Natural killer cell (primary cell): Measurements from ENCODE around the gene FRRS1. TPM values are rescaled to one million over a fixed set of nuclear protein-coding genes. Genes with fewer than 3 reads are reported as not detected.
"Not testable (repeated sequence)": the region's sequence is repeated elsewhere in the genome, so short reads cannot be mapped to it uniquely, and the experiment has no call there.

Experiments
- ATAC-seq, 3 donors: fragments of 150-1000 bp in 2 of 3; fragments of 200-7000 bp in 1 of 3; cut with Tn5 transposase; 1 replicate in 1 of 3; 2 replicates in 2 of 3; pipeline ENCODE4 v1.10.0; 2021; ENCODE audit warnings: mild to moderate bottlenecking in 2 of 3, moderate library complexity in 2 of 3
- DNase-seq, 2 donors: peaks; one replicate each; pipeline versions ENCODE4 v3.0.0 to v3.0.0-alpha.2; 2013 to 2021; ENCODE audit warnings: mixed read lengths in 1 of 2
- H3K27ac ChIP-seq: one replicate; pipeline ENCODE4 v1.5.1; 2013; ENCODE audit warnings: mild to moderate bottlenecking, low read length
- H3K27me3 ChIP-seq: one replicate; pipeline ENCODE4 v1.6.1; 2013; ENCODE audit warnings: low read length; ENCODE audit not compliant: control insufficient read depth, insufficient read depth
- H3K36me3 ChIP-seq: one replicate; pipeline ENCODE4 v1.6.1; 2013; ENCODE audit warnings: low read length; ENCODE audit not compliant: control insufficient read depth, insufficient read depth
- H3K4me1 ChIP-seq: one replicate; pipeline ENCODE4 v1.6.1; 2013; ENCODE audit warnings: low read length; ENCODE audit not compliant: control insufficient read depth, insufficient read depth
- H3K4me3 ChIP-seq: one replicate; pipeline ENCODE4 v1.5.1; 2013; ENCODE audit warnings: low read length
- H3K9me3 ChIP-seq: one replicate; pipeline ENCODE4 v1.6.1; 2013; ENCODE audit warnings: low read length; ENCODE audit not compliant: control insufficient read depth, insufficient read depth
- H3K27ac Mint-ChIP-seq, 2 donors: one replicate each; pipeline ENCODE4 v1.8.0; 2022; ENCODE audit warnings: mild to moderate bottlenecking in 2 of 2, mixed read lengths in 2 of 2, moderate library complexity in 1 of 2
- H3K27me3 Mint-ChIP-seq, 2 donors: one replicate each; pipeline ENCODE4 v1.8.0; 2022; ENCODE audit warnings: low read depth in 2 of 2, mixed read lengths in 2 of 2
- H3K36me3 Mint-ChIP-seq: one replicate; pipeline ENCODE4 v1.8.0; 2022; ENCODE audit warnings: mixed read lengths
- H3K4me1 Mint-ChIP-seq, 2 donors: one replicate each; pipeline ENCODE4 v1.8.0; 2022; ENCODE audit warnings: mixed read lengths in 2 of 2
- H3K4me3 Mint-ChIP-seq: one replicate; pipeline ENCODE4 v1.8.0; 2022; ENCODE audit warnings: mild to moderate bottlenecking, moderate library complexity, mixed read lengths
- H3K9me3 Mint-ChIP-seq, 2 donors: one replicate each; pipeline ENCODE4 v1.8.0; 2022; ENCODE audit warnings: mixed read lengths in 2 of 2
- WGBS: methylation state at CpG from one replicate; pipeline ENCODE4 v1.1.7; 2013; ENCODE audit warnings: missing lambda C conversion rate; ENCODE audit not compliant: insufficient coverage; 5-methylcytosine and 5-hydroxymethylcytosine counted together
- intact Hi-C: fragments of 100-400 bp; cut with micrococcal nuclease; formaldehyde crosslinking; loops from one replicate; pipeline ENCODE4 v1.14.2; 2022
- total RNA-seq, 4 donors: library from RNA; stranded (reverse); fragments of 120-200 nt in 1 of 4; gene quantifications; one replicate each; pipeline versions ENCODE4 v1.2.3 to v1.2.4, GENCODE V29; 2013 to 2022
- TF ChIP-seq, protein P1 (sequence below): fragments of 200-600 bp; IDR thresholded peaks from one replicate; pipeline ENCODE4 v1.8.0; 2022; ENCODE audit warnings: antibody characterized with exemption

FRRS1 gene
- total RNA-seq, 3 donors from 2014 or later (not counting 1 experiment from before 2014, with no cell fraction given), result 1.0 to 3.3 (median 3.0) TPM

DNA sequence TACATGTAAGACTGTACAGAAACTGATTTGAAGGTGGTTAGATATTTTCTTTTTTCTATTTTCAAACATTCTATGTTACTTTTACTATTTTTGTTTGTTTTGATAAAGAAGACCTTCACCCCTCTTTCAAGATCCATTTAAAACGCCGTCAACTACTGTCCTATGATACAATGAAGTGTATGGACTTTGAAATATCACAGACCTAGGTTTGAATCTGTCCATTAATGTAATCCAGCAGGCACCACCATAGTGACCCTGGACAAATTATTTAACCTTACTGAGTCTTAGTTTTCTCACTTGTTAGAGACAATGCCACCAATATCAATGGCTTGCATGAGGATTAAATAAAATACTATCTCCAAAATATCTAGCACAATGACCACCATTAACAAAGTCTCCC, 2.0 kb downstream of the FRRS1 start:
- no peaks in the 10 kb centered on the region for H3K27me3 ChIP-seq
- Mint-ChIP-seq H3K36me3 (no peaks in the 10 kb centered on the region), H3K9me3 (no peaks in the 10 kb centered on the region), H3K27me3 (peaks cover 0 to 3% of the 10 kb centered on the region in 2 donors), H3K27ac (no peak overlapping the region), H3K4me3 (no peak overlapping the region), H3K4me1 (peaks cover 5 to 11% of the 10 kb centered on the region in 2 donors)
- 100% methylated on average over 1 of the region's 2 CpGs for WGBS
- no peaks in the 10 kb centered on the region for H3K9me3 ChIP-seq
- no peak overlapping the region for H3K27ac ChIP-seq
- DNase-seq (no peak), ATAC-seq (no peak)
- TF ChIP-seq, protein P1, sequence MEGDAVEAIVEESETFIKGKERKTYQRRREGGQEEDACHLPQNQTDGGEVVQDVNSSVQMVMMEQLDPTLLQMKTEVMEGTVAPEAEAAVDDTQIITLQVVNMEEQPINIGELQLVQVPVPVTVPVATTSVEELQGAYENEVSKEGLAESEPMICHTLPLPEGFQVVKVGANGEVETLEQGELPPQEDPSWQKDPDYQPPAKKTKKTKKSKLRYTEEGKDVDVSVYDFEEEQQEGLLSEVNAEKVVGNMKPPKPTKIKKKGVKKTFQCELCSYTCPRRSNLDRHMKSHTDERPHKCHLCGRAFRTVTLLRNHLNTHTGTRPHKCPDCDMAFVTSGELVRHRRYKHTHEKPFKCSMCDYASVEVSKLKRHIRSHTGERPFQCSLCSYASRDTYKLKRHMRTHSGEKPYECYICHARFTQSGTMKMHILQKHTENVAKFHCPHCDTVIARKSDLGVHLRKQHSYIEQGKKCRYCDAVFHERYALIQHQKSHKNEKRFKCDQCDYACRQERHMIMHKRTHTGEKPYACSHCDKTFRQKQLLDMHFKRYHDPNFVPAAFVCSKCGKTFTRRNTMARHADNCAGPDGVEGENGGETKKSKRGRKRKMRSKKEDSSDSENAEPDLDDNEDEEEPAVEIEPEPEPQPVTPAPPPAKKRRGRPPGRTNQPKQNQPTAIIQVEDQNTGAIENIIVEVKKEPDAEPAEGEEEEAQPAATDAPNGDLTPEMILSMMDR, result no peak
- H3K4me1 ChIP-seq, result no peaks in the 10 kb centered on the region
- H3K36me3 ChIP-seq, result no peaks in the 10 kb centered on the region
- no peak overlapping the region for H3K4me3 ChIP-seq
- intact Hi-C loops, result no loop called here

DNA sequence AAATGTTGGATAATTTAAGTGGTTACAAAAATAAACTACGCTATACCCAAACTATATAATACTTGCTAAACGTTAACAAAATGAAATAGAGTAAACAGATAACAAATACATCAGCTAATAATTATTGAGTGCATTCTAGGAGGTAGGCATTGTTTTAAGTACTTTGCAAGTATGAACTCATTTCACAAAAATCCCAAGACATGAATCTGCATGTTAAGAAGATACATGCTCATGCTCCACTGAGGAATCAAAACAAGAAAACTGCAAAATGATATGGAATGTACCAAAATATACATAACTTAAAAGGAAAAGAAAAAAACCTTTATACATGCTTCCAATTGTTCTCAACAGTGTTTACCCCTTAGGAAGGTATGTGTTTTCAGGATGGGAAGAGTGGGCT, 2.5 kb downstream of the FRRS1 start:
- H3K4me3 Mint-ChIP-seq, result no peak overlapping the region
- Histone ChIP-seq H3K36me3 (no peaks in the 10 kb centered on the region), H3K4me1 (no peaks in the 10 kb centered on the region), H3K27me3 (no peaks in the 10 kb centered on the region), H3K9me3 (no peaks in the 10 kb centered on the region), H3K27ac (no peak overlapping the region), H3K4me3 (no peak overlapping the region)
- TF ChIP-seq, protein P1, result no peak
- H3K4me1 Mint-ChIP-seq, result peaks cover 5 to 11% of the 10 kb centered on the region in 2 donors
- no peaks in the 10 kb centered on the region for H3K36me3 Mint-ChIP-seq
- DNase-seq, result no peak
- no peak overlapping the region for H3K27ac Mint-ChIP-seq
- H3K9me3 Mint-ChIP-seq, result no peaks in the 10 kb centered on the region
- peaks cover 0 to 1% of the 10 kb centered on the region in 2 donors for H3K27me3 Mint-ChIP-seq
- no peak for ATAC-seq
- intact Hi-C loops, result no loop called here
- no CpG with 5 or more reads among the region's 2 CpGs for WGBS

DNA sequence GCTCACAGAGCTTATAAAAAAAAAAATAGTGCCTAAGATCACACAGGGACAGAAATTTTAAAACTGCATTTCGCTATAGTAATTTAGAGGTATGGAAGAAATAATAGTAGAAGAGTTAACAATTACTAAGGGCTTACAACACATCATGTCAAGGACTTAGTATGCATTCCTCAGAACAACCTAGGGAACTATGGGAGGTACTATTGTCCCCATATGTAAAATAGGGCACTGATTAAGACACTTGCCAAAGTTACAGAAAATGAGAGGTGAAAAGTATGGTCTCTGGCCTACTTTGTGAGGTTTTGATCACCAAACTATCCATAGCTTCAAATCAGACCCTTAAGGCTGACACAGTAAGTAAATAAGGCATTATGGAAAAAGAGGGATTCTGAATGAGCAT, 4.7 kb downstream of the FRRS1 start:
- WGBS, result no CpG with 5 or more reads among the region's 1 CpG
- TF ChIP-seq, protein P1, result no peak
- H3K4me1 Mint-ChIP-seq, result peaks cover 5 to 19% of the 10 kb centered on the region in 2 donors
- Histone ChIP-seq H3K4me3 (no peak overlapping the region), H3K4me1 (no peaks in the 10 kb centered on the region), H3K36me3 (no peaks in the 10 kb centered on the region), H3K9me3 (no peaks in the 10 kb centered on the region), H3K27ac (no peak overlapping the region), H3K27me3 (no peaks in the 10 kb centered on the region)
- H3K4me3 Mint-ChIP-seq, result no peak overlapping the region
- H3K36me3 Mint-ChIP-seq, result no peaks in the 10 kb centered on the region
- H3K27me3 Mint-ChIP-seq, result no peaks in the 10 kb centered on the region
- DNase-seq (no peak), ATAC-seq (no peak)
- intact Hi-C loops, result no loop called here
- no peak overlapping the region for H3K27ac Mint-ChIP-seq
- H3K9me3 Mint-ChIP-seq, result no peaks in the 10 kb centered on the region

DNA sequence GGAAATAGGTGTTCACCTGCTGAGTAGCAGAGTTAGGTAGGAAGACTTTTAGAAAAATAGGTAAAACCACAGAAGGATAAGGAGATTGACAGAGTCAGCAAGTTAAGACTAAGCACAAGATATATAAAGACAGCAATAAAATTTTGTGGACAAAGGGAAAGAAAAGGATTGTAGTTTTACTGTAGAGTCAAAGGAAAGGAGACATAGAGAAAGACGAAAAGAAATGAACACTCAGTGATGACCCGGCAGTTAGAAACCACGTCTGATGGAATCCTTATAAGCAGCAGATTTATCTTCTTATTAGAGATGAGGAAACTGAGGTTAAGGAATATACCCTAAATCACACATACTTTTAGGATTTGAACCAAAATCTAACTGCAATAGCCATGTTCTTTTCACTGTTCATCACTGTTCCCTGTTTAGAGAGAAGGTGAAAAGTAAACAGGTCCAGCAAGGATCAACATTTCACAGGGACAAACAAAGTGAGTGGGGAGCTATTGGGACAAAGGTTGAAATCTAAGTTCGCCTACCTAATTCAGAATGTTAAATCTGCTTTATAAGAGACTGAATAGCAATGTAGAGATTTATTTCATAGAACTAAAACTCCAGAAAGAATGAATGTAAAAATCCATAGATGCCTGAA, 6.8 kb downstream of the FRRS1 start:
- no peaks in the 10 kb centered on the region for H3K9me3 ChIP-seq
- TF ChIP-seq, protein P1, result no peak
- H3K27ac ChIP-seq, result no peak overlapping the region
- Mint-ChIP-seq H3K27me3 (no peaks in the 10 kb centered on the region), H3K4me1 (peaks cover 0 to 10% of the 10 kb centered on the region in 2 donors), H3K27ac (no peak overlapping the region), H3K9me3 (no peaks in the 10 kb centered on the region), H3K36me3 (no peaks in the 10 kb centered on the region), H3K4me3 (no peak overlapping the region)
- 100% methylated on average over 1 of the region's 4 CpGs for whole genome bisulfite sequencing
- no peak overlapping the region for H3K4me3 ChIP-seq
- ATAC-seq, result no peak
- no peaks in the 10 kb centered on the region for H3K36me3 ChIP-seq
- H3K27me3 ChIP-seq, result no peaks in the 10 kb centered on the region
- DNase-seq, result no peak
- no peaks in the 10 kb centered on the region for H3K4me1 ChIP-seq
- intact Hi-C loops, result no loop called here

DNA sequence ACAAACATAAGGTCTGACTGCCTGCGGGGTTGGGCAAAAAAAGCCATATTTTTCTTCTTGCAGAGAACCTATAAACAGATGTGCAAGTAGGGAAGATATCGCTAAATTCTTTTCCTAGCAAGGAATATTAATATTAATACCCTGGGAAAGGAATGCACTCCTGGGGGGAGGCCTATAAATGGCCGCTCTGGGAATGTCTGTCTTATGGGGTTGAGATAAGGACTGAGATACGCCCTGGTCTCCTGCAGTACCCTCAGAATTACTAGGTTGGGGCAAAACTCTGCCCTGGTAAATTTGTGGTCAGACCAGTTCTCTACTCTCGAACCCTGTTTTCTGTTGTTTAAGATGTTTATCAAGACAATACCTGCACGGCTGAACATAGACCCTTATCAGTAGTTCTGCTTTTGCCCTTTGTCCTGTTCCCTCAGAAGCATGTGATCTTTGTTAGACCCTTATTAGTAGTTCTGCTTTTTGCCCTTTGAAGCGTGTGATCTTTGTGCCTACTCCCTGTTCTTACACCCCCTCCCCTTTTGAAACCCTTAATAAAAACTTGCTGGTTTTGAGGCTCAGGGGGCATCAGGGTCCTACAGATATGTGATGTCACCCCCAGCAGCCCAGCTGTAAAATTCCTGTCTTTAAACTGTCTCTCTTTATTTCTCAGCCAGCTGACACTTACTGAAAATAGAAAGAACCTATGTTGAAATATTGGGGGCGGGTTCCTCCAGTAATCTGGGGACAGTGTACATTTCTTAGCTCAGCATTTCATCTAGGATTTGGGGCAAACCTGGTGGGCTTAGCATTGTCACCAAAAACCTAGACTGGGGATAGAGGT, 7.5 kb downstream of the FRRS1 start:
- WGBS, result 90% methylated on average over 5 of the region's 8 CpGs
- H3K27ac Mint-ChIP-seq, intact Hi-C loops, H3K4me1 Mint-ChIP-seq, H3K9me3 Mint-ChIP-seq, H3K27me3 ChIP-seq, H3K4me3 ChIP-seq, H3K9me3 ChIP-seq, H3K27me3 Mint-ChIP-seq, DNase-seq, H3K4me3 Mint-ChIP-seq, H3K27ac ChIP-seq, H3K36me3 Mint-ChIP-seq, ATAC-seq, H3K36me3 ChIP-seq, H3K4me1 ChIP-seq: not testable (repeated sequence)
